NCI-H187 (cell line): ENCODE measurements around the gene CDK19.
A peak's percentile ranks its signal among the peaks of the same experiment; 100 is the strongest.

Experiments used
- DNase-seq, 2 experiments: peaks; one replicate each; lab custom pipeline; 2025; lab: John Stamatoyannopoulos, UW

The CDK19 gene

GRCh38 chr6:110660066-110660655 is 155.1 kb downstream of the CDK19 start:
- no peak for DNase-seq

- no peak for DNase-seq
These were observed 156.5 kb downstream of the CDK19 start for GRCh38 chr6:110658631-110659211.

GRCh38 chr6:110656492-110656891 is 158.8 kb downstream of the CDK19 start:
- no peak for DNase-seq

GRCh38 chr6:110655821-110656220 is 159.4 kb downstream of the CDK19 start:
- DNase-seq, result no peak

- no peak for DNase-seq
These were observed 161.0 kb downstream of the CDK19 start for GRCh38 chr6:110654096-110654820.

GRCh38 chr6:110653381-110653780 is 161.9 kb downstream of the CDK19 start:
- DNase-seq, result no peak

- no peak for DNase-seq
These were observed 162.7 kb downstream of the CDK19 start for GRCh38 chr6:110652520-110652919.

GRCh38 chr6:110650755-110651154 is 164.5 kb downstream of the CDK19 start:
- DNase-seq, result no peak

- DNase-seq, result no peak
These were observed 165.6 kb downstream of the CDK19 start for GRCh38 chr6:110649704-110650103.

- no peak for DNase-seq
These were observed 168.0 kb downstream of the CDK19 start for GRCh38 chr6:110646951-110647910.

GRCh38 chr6:110646419-110646698 is 168.9 kb downstream of the CDK19 start:
- DNase-seq, result no peak

- DNase-seq, result no peak
These were observed 169.4 kb downstream of the CDK19 start for GRCh38 chr6:110645685-110646418.

- DNase-seq, result no peak
These were observed 172.1 kb downstream of the CDK19 start for GRCh38 chr6:110643175-110643574.

GRCh38 chr6:110642711-110643110 is 172.6 kb downstream of the CDK19 start:
- no peak for DNase-seq

- DNase-seq, result no peak
These were observed 178.5 kb downstream of the CDK19 start for GRCh38 chr6:110636781-110637180.

- DNase-seq, result no peak
These were observed 180.2 kb downstream of the CDK19 start for GRCh38 chr6:110635096-110635495.

- no peak for DNase-seq
These were observed 181.5 kb downstream of the CDK19 start for GRCh38 chr6:110633731-110634213.

- peak in 1 of 2 experiments; percentile 20 for DNase-seq
These were observed 186.1 kb downstream of the CDK19 start for GRCh38 chr6:110629153-110629552.

GRCh38 chr6:110628330-110628729 is 186.9 kb downstream of the CDK19 start:
- no peak for DNase-seq

GRCh38 chr6:110626442-110626841 is 188.8 kb downstream of the CDK19 start:
- no peak for DNase-seq

GRCh38 chr6:110625883-110626282 is 189.4 kb downstream of the CDK19 start:
- DNase-seq, result no peak
